Panc1 (cell line): ENCODE measurements around the gene UROC1. TPM values are rescaled to one million over a fixed set of nuclear protein-coding genes. Genes with fewer than 3 reads are reported as not detected.

ENCODE experiments used
- ATAC-seq: fragments of 200-7000 bp; cut with Tn5 transposase; 2 replicates; pipeline ENCODE4 v1.9.1; 2020; ENCODE audit warnings: mild to moderate bottlenecking, moderate library complexity
- BruUV-seq: library from RNA; stranded (reverse); fragments of 400-500 nt; replicated peaks from 2 replicates; lab custom pipeline; 2021; lab: Mats Ljungman, UMichigan
- CTCF ChIA-PET: fragments of 300-600 bp; sonication (Branson Sonifier 250); formaldehyde crosslinking; loops from one replicate; lab custom pipeline; 2022; ENCODE audit warnings: antibody characterized with exemption; lab: Charles Lee
- POLR2A ChIA-PET: fragments of 300-600 bp; sonication (Branson Sonifier 250); formaldehyde crosslinking; loops from one replicate; lab custom pipeline; 2022; ENCODE audit warnings: antibody characterized with exemption; lab: Charles Lee
- DNase-seq: peaks from one replicate; pipeline ENCODE4 v3.0.0-alpha.2; 2010; ENCODE audit warnings: low read depth, low spot score
- H3K27ac ChIP-seq: 2 replicates; pipeline ENCODE4 v1.5.1; 2011; ENCODE audit warnings: mild to moderate bottlenecking, low read length, inconsistent platforms
- H3K27me3 ChIP-seq: fragments of 200-500 bp; sonication (Bioruptor generic); 2 replicates; pipeline ENCODE4 v1.6.0; 2014; ENCODE audit warnings: low read length, inconsistent platforms; ENCODE audit not compliant: control insufficient read depth, insufficient read depth
- H3K36me3 ChIP-seq: fragments of 200-500 bp; sonication (Bioruptor generic); 2 replicates; pipeline ENCODE4 v1.5.1; 2014; ENCODE audit warnings: inconsistent platforms, mild to moderate bottlenecking, low read length, moderate library complexity; ENCODE audit not compliant: control insufficient read depth, insufficient read depth
- H3K4me1 ChIP-seq: 2 replicates; pipeline ENCODE4 v1.5.1; 2011; ENCODE audit warnings: inconsistent platforms, mild to moderate bottlenecking, low read length, moderate library complexity; ENCODE audit not compliant: control insufficient read depth, insufficient read depth
- H3K4me3 ChIP-seq, 2 experiments: 2 replicates each; pipeline ENCODE4 v1.5.1; 2011 to 2012; ENCODE audit warnings: low read depth in 2 of 2, low read length in 2 of 2, mild to moderate bottlenecking in 2 of 2, inconsistent platforms in 1 of 2, moderate library complexity in 1 of 2
- H3K9me3 ChIP-seq: fragments of 200-500 bp; sonication (Bioruptor generic); 2 replicates; pipeline ENCODE4 v1.5.1; 2014; ENCODE audit warnings: low read depth, mild to moderate bottlenecking, inconsistent platforms, low read length, moderate library complexity; ENCODE audit not compliant: control insufficient read depth, insufficient read depth
- POLR2AphosphoS5 ChIP-seq: IDR thresholded peaks from 2 replicates; pipeline ENCODE4 v1.6.1; 2012; ENCODE audit warnings: mild to moderate bottlenecking, low read depth, low read length, moderate library complexity
- SIN3A ChIP-seq: IDR thresholded peaks from 2 replicates; pipeline ENCODE4 v1.6.1; 2012; ENCODE audit warnings: low read depth, mild to moderate bottlenecking, low read length, moderate library complexity, borderline replicate concordance; ENCODE audit not compliant: insufficient read depth
- TCF7L2 ChIP-seq: IDR thresholded peaks from 2 replicates; pipeline ENCODE4 v1.6.1; 2011; ENCODE audit warnings: mild to moderate bottlenecking, low read depth, low read length, inconsistent platforms
- in situ Hi-C: cut with HindIII; loops from 2 replicates; pipeline ENCODE4 v1.10.0; 2016; ENCODE audit warnings: low sequenced_read_pairs, low pct_unique_long_range_greater_than_20kb
- intact Hi-C: fragments of 100-400 bp; cut with micrococcal nuclease; formaldehyde crosslinking; loops from one replicate; pipeline ENCODE4 v1.10.0; 2022; ENCODE audit not compliant: unreplicated experiment
- total RNA-seq: library from RNA; stranded (reverse); gene quantifications from one replicate; pipeline ENCODE4 v1.2.1, GENCODE V29; 2021; ENCODE audit not compliant: unreplicated experiment
- TF ChIP-seq, protein P1 (sequence below): fragments of 450-650 bp; IDR thresholded peaks from 2 replicates; pipeline ENCODE4 v1.5.1; 2017; ENCODE audit warnings: mild to moderate bottlenecking
- TF ChIP-seq, protein P2 (sequence below), 2 experiments: IDR thresholded peaks; 2 replicates each; pipeline ENCODE4 v1.6.1; 2011 to 2012; ENCODE audit warnings: low read depth in 2 of 2, control low read depth in 1 of 2, low read length in 1 of 2, mild to moderate bottlenecking in 1 of 2, moderate library complexity in 1 of 2; ENCODE audit not compliant: insufficient read depth in 1 of 2

The UROC1 gene
- total RNA-seq, 1 experiment from 2014 or later: not detected

DNA sequence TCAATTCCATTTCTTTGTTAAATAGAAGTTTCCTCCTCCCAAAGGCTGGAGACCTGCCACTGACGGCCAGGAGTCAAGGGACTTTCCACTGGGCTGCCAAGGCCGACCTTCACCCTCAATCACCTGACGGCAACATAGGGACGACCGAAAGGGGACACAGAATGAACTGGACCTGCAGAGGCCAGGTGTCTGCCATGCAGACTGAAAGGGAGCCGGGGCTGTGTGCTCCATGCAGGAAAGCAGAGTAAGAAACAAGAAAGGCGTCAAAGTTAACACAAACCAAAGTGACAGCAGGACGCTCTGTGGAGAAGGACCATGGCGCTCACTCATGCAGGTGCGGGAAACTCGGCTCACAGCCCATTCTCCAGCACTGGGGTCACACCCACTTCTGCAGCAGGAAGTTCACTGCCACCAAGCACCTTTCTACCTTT lies 67.9 kb downstream of the UROC1 start:
- Histone ChIP-seq H3K27me3 (no peaks in the 10 kb centered on the region), H3K27ac (no peak overlapping the region), H3K4me1 (no peaks in the 10 kb centered on the region), H3K4me3 (no peak overlapping the region), H3K9me3 (no peaks in the 10 kb centered on the region), H3K36me3 (0 out of 2 replicates have a peak, but pooled peaks cover 2% of the 10 kb centered on the region)
- BruUV-seq: no TSS peak
- intact Hi-C loops (no loop called here), in situ Hi-C loops (no loop called here)
- ATAC-seq (no peak), DNase-seq (no peak)
- ChIA-PET POLR2A (no interaction called here), CTCF (no interaction called here)
- TF ChIP-seq, protein P1, sequence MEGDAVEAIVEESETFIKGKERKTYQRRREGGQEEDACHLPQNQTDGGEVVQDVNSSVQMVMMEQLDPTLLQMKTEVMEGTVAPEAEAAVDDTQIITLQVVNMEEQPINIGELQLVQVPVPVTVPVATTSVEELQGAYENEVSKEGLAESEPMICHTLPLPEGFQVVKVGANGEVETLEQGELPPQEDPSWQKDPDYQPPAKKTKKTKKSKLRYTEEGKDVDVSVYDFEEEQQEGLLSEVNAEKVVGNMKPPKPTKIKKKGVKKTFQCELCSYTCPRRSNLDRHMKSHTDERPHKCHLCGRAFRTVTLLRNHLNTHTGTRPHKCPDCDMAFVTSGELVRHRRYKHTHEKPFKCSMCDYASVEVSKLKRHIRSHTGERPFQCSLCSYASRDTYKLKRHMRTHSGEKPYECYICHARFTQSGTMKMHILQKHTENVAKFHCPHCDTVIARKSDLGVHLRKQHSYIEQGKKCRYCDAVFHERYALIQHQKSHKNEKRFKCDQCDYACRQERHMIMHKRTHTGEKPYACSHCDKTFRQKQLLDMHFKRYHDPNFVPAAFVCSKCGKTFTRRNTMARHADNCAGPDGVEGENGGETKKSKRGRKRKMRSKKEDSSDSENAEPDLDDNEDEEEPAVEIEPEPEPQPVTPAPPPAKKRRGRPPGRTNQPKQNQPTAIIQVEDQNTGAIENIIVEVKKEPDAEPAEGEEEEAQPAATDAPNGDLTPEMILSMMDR: no peak
- TF ChIP-seq TCF7L2 (no peak), POLR2AphosphoS5 (no peak), SIN3A (no peak)
- TF ChIP-seq, protein P2, sequence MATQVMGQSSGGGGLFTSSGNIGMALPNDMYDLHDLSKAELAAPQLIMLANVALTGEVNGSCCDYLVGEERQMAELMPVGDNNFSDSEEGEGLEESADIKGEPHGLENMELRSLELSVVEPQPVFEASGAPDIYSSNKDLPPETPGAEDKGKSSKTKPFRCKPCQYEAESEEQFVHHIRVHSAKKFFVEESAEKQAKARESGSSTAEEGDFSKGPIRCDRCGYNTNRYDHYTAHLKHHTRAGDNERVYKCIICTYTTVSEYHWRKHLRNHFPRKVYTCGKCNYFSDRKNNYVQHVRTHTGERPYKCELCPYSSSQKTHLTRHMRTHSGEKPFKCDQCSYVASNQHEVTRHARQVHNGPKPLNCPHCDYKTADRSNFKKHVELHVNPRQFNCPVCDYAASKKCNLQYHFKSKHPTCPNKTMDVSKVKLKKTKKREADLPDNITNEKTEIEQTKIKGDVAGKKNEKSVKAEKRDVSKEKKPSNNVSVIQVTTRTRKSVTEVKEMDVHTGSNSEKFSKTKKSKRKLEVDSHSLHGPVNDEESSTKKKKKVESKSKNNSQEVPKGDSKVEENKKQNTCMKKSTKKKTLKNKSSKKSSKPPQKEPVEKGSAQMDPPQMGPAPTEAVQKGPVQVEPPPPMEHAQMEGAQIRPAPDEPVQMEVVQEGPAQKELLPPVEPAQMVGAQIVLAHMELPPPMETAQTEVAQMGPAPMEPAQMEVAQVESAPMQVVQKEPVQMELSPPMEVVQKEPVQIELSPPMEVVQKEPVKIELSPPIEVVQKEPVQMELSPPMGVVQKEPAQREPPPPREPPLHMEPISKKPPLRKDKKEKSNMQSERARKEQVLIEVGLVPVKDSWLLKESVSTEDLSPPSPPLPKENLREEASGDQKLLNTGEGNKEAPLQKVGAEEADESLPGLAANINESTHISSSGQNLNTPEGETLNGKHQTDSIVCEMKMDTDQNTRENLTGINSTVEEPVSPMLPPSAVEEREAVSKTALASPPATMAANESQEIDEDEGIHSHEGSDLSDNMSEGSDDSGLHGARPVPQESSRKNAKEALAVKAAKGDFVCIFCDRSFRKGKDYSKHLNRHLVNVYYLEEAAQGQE (IDR thresholded peaks at IDR 0.05; ENCODE audit: insufficient read depth in 1 of 2, low read depth in 2 of 2, low read length in 1 of 2): no peak

DNA sequence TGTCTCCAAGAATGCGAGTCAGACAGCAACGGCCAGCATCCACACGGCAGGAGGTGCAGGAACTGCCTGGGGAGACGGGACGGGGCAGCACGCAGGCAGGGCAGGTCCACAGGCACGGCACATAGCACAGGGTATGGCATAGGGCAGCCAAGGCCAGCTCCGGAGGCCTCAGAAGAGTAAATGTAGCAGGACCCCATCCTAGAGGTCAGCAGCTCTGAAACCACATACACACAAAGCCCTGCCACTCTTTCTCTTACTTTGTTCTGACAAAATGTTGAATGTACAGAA lies 68.7 kb downstream of the UROC1 start:
- 0 out of 2 replicates have a peak, but pooled peaks cover 2% of the 10 kb centered on the region for H3K36me3 ChIP-seq
- intact Hi-C loops (no loop called here), in situ Hi-C loops (no loop called here)
- H3K27ac ChIP-seq: no peak overlapping the region
- TF ChIP-seq POLR2AphosphoS5 (no peak), SIN3A (no peak), TCF7L2 (no peak)
- TF ChIP-seq, protein P2 (IDR thresholded peaks at IDR 0.05; ENCODE audit: insufficient read depth in 1 of 2, low read depth in 2 of 2, low read length in 1 of 2): no peak
- TF ChIP-seq, protein P1: no peak
- H3K27me3 ChIP-seq: no peaks in the 10 kb centered on the region
- no peaks in the 10 kb centered on the region for H3K4me1 ChIP-seq
- no peak overlapping the region for H3K4me3 ChIP-seq
- no peak for ATAC-seq
- POLR2A ChIA-PET: no interaction called here
- BruUV-seq: no TSS peak
- CTCF ChIA-PET: no interaction called here
- no peak for DNase-seq
- H3K9me3 ChIP-seq: no peaks in the 10 kb centered on the region
